NB4 (cell line): ENCODE measurements around the gene PIP5K1C.

Experiments used
- MYC ChIP-seq: IDR thresholded peaks from 2 replicates; pipeline ENCODE4 v1.6.1; 2011; ENCODE audit warnings: low read depth, low read length
- POLR2A ChIP-seq: IDR thresholded peaks from 2 replicates; pipeline ENCODE4 v1.6.1; 2011; ENCODE audit warnings: mild to moderate bottlenecking; ENCODE audit not compliant: insufficient read length; ENCODE audit errors: extremely low read depth
- TF ChIP-seq, protein P1 (sequence below): IDR thresholded peaks from one replicate; pipeline ENCODE4 v1.5.1; 2012; ENCODE audit warnings: low read depth, low read length

DNA sequence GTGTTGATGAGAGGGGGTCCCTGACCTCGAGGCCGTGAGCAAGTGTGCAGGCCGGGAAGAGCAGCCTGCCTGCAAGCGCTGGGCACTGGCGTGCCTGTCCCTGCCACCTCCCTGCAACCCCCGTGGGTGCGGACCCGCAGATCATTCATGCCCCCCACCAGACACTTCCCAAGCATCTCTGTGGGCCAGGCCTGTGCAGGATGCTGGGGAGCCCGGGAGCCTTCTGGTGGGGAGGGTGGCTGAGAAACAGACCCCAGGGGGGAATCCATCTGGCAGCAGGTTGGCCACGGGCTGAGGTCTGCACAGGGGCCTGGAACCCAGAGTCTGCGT, 55.2 kb downstream of the PIP5K1C start:
- TF ChIP-seq POLR2A (no peak), MYC (no peak)
- TF ChIP-seq, protein P1, sequence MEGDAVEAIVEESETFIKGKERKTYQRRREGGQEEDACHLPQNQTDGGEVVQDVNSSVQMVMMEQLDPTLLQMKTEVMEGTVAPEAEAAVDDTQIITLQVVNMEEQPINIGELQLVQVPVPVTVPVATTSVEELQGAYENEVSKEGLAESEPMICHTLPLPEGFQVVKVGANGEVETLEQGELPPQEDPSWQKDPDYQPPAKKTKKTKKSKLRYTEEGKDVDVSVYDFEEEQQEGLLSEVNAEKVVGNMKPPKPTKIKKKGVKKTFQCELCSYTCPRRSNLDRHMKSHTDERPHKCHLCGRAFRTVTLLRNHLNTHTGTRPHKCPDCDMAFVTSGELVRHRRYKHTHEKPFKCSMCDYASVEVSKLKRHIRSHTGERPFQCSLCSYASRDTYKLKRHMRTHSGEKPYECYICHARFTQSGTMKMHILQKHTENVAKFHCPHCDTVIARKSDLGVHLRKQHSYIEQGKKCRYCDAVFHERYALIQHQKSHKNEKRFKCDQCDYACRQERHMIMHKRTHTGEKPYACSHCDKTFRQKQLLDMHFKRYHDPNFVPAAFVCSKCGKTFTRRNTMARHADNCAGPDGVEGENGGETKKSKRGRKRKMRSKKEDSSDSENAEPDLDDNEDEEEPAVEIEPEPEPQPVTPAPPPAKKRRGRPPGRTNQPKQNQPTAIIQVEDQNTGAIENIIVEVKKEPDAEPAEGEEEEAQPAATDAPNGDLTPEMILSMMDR, result no peak
